C4-2B (cell line): ENCODE results near the gene AGBL1.
"Not testable (repeated sequence)": the region's sequence is repeated elsewhere in the genome, so short reads cannot be mapped to it uniquely, and the experiment has no call there.

ENCODE experiments used
- H3K27ac ChIP-seq: fragments of 450-650 bp; 2 replicates; pipeline ENCODE4 v1.5.1; 2017
- ZFX ChIP-seq: fragments of 450-650 bp; IDR thresholded peaks from 2 replicates; pipeline ENCODE4 v1.6.1; 2017
- TF ChIP-seq, protein P1 (sequence below): fragments of 450-650 bp; conservative IDR thresholded peaks from 2 replicates; pipeline ENCODE4 v1.5.1; 2017; ENCODE audit warnings: mild to moderate bottlenecking

The AGBL1 gene

DNA sequence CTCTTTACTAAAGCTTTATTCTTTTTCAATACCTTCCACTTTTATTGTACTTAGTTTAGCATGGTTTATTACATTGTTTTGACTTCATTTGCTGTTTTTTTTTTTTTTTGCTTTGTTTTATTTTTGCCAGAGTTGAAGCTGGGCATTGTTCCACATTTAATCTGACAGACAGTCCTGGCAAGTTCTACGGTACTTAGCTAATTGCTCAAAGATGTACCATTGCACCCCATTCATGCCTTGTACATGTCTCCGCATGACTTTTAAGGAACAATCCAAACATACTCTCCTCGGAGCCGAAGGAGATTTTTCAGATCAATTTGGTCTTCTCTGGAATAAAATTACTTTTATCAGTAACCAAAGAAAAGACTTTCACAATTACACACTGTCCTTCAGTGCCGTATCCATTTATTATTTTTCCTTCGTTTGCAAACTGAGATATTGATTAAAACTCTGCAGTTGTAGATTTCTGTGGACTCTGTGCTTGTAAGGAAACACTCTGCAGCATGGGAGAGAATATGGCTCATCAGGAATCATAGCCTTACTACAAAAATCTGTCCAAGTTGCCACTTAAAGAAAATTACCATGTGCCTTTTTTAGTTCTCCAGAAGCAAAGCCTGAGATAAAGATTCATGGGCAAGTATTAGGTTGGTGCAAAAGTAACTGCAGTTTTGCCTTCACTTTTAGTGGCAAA lies 952.0 kb downstream of the AGBL1 start:
- H3K27ac ChIP-seq = no peak overlapping the region
- no peak for TF ChIP-seq ZFX
- TF ChIP-seq, protein P1, sequence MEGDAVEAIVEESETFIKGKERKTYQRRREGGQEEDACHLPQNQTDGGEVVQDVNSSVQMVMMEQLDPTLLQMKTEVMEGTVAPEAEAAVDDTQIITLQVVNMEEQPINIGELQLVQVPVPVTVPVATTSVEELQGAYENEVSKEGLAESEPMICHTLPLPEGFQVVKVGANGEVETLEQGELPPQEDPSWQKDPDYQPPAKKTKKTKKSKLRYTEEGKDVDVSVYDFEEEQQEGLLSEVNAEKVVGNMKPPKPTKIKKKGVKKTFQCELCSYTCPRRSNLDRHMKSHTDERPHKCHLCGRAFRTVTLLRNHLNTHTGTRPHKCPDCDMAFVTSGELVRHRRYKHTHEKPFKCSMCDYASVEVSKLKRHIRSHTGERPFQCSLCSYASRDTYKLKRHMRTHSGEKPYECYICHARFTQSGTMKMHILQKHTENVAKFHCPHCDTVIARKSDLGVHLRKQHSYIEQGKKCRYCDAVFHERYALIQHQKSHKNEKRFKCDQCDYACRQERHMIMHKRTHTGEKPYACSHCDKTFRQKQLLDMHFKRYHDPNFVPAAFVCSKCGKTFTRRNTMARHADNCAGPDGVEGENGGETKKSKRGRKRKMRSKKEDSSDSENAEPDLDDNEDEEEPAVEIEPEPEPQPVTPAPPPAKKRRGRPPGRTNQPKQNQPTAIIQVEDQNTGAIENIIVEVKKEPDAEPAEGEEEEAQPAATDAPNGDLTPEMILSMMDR = no peak

DNA sequence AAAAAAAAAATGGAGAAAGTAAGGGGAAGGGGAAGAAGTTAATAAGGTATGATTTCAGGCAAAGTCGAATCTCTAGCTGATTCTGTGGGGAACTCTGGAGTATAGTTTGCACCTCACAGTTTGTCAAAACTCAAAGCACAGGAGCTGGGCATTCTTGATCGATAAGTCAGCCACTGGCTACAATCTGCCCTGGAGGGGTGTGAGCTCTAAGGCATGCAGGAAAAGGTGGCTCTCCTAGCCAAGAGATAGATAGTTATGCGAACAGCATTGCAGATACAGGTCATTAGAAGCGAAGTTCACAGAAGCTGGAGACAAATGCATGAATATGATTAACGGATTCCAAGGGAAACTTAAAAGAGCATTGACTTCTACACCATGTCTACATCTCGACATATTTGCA lies 952.6 kb downstream of the AGBL1 start:
- no peak overlapping the region for H3K27ac ChIP-seq
- TF ChIP-seq ZFX = no peak
- TF ChIP-seq, protein P1 = no peak

DNA sequence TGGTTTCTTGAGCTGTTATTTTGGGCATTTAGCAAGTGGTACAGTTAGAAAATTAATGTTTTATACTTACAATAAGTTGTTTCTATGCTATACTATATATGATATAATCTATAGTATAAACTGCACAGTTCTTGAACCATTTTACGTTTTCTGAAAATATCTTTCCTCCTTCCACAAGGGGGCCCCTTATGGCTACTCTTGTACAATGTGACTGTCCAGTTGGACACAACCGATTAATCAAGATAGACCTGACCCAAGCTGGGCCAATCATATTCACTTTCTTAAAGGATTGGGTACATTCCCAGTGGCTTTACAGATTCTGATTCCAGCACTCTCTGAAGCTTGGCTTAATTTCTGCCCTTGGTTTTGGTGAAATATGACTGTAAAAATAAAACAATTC lies 953.4 kb downstream of the AGBL1 start:
- no peak overlapping the region for H3K27ac ChIP-seq
- TF ChIP-seq ZFX = no peak
- TF ChIP-seq, protein P1 = peak; percentile 46

DNA sequence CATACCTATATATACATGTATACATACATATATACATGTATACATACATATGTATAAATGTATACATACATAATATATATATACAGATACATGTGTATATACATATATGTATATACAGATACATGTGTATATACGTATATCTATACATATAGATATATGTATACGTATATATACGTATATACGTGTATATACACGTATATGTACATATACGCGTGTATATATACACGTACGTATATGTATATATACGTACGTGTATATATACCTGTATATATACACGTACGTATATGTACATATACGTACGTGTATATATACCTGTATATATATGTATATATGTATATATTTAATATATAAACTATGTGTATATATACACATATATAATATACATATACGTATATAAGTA lies 955.2 kb downstream of the AGBL1 start:
- TF ChIP-seq ZFX = no peak
- no peak overlapping the region for H3K27ac ChIP-seq

DNA sequence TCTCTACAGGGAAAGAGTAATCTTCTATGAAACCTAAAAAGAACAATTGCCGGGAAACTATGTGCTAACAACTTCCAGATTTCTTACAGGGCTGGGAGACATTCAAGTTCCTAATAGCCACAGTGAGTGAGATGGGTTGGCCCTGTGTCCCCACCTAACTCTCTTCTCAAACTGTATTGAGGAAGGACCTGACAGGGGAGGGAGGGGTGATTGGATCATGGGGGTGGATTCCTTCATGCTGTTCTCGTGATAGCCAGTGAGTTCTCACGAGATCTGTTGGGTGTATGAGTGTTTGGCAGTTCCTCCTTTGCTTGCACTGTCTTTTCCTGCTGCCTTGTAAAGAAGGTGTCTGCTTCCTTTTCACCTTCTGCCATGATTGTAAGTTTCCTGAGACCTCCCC lies 958.7 kb downstream of the AGBL1 start:
- no peak for TF ChIP-seq ZFX
- TF ChIP-seq, protein P1 = no peak
- no peak overlapping the region for H3K27ac ChIP-seq

DNA sequence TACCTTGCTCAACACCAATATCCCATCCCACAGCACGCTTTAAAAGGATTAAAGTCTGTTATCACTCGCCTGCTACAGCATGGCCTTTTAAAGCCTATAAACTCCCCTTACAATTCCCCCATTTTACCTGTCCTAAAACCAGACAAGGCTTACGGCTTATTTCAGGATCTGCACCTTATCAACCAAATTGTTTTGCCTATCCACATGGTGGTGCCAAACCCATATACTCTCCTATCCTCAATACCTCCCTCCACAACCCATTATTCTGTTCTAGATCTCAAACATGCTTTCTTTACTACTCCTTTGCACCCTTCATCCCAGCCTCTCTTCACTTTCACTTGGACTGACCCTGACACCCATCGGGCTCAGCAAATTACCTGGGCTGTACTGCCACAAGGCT lies 962.9 kb downstream of the AGBL1 start:
- H3K27ac ChIP-seq = not testable (repeated sequence)

DNA sequence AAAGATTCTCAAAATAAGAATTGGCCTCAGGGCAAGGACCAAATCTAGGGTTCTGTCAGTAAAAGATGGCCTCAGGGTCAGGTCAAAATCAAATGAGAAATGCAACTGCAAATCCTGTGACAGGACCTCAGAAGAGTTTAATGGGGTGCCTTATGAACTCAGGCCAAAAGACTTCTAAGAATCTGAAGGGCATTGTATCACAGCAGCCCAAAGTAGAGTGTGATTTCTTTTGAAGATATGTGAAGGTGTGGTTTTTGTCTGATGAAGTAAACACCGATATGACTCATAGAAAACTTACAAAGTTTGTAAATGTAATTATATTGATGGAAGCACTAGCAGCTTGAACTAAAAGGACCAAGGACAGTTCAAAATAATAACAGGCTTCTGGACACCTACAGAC lies 966.1 kb downstream of the AGBL1 start:
- TF ChIP-seq ZFX = no peak
- TF ChIP-seq, protein P1 = no peak

DNA sequence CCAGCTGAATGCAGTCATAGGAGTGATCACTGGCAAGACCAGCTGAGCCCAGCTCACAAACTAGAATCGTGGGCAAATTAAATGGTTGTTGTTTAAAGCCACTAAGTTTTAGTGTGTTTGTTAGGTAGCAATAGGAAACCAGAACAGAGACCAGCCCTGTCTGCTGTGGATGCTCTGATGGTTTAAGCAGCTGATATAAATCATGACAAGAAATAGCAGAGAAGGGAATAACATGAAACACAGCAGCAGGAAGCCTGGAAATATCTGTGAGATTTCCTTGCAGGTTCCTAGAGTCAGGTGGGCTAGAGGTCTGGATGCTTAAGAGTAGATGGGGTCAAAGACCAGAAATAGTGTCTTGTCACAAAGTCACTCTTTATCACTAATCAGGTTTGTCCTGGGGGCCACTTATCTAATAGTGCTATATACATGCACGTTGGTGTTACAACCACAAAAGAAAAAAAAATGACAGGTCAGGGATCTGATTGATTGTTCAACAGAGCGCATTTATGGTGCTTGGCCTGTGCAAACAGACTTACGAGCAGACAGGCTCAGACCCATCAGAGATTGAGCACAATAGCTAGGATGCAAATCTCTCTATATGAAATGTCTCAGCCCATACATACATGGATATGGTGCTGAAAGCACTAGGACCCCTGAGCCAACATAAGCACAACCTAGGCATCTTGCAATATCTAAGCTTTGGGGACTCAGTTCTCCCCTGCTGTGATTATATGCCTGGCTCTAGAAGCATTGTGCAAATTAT lies 967.7 kb downstream of the AGBL1 start:
- TF ChIP-seq, protein P1 = no peak
- TF ChIP-seq ZFX = no peak
- H3K27ac ChIP-seq = no peak overlapping the region

More for the DNA sequence above, 966.1 kb downstream of the AGBL1 start:
- no peak overlapping the region for H3K27ac ChIP-seq
